Measurements from ENCODE around the gene PNRC1.

- TF ChIP-seq CTCF (IDR thresholded peaks at IDR 0.05) (no peak), POLR2AphosphoS5 (IDR thresholded peaks at IDR 0.05; ENCODE audit: insufficient read depth in 1 of 2, low read depth in 1 of 2) (peak; percentile 62 to 90), POLR2A (IDR thresholded peaks at IDR 0.05) (peak in 1 of 2 donors; percentile 76)
Observed at GRCh38 chr6:89081423-89082322, 1.1 kb downstream of the PNRC1 start.

All from vagina (tissue), 2 donors.